Measurements from ENCODE around the gene ULK4.
"Not testable (repeated sequence)": the region's sequence is repeated elsewhere in the genome, so short reads cannot be mapped to it uniquely, and the experiment has no call there.

Gene ULK4

GRCh38 chr3:41293169-41293681 lies 668.7 kb downstream of the ULK4 start:
- TF ChIP-seq, protein P1, sequence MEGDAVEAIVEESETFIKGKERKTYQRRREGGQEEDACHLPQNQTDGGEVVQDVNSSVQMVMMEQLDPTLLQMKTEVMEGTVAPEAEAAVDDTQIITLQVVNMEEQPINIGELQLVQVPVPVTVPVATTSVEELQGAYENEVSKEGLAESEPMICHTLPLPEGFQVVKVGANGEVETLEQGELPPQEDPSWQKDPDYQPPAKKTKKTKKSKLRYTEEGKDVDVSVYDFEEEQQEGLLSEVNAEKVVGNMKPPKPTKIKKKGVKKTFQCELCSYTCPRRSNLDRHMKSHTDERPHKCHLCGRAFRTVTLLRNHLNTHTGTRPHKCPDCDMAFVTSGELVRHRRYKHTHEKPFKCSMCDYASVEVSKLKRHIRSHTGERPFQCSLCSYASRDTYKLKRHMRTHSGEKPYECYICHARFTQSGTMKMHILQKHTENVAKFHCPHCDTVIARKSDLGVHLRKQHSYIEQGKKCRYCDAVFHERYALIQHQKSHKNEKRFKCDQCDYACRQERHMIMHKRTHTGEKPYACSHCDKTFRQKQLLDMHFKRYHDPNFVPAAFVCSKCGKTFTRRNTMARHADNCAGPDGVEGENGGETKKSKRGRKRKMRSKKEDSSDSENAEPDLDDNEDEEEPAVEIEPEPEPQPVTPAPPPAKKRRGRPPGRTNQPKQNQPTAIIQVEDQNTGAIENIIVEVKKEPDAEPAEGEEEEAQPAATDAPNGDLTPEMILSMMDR (conservative IDR thresholded peaks at IDR 0.05), result no peak
- H3K27ac ChIP-seq, result no peak overlapping the region

DNA sequence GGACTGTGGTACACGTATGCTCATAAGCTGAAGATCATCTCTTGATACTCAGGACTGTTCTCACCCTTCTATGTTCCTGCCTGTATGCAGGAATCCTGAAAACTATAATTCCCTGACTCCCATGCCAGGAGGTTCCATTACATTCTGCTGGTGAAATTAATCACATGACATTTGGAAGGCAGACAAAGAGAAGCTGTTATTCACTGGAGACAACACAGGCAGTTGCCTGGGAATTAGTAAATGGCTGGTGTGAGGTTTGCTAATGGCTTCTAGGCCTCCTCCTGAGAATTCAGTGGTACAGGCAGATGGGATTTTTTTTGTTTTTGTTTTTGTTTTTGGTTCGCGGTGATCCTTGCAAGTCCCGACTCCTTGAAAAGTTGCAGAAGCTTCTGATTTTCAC lies 671.2 kb downstream of the ULK4 start:
- H3K27ac ChIP-seq, result no peak overlapping the region
- TF ChIP-seq, protein P1 (conservative IDR thresholded peaks at IDR 0.05), result no peak

GRCh38 chr3:41290306-41290705 lies 671.6 kb downstream of the ULK4 start:
- TF ChIP-seq, protein P1 (conservative IDR thresholded peaks at IDR 0.05), result no peak

GRCh38 chr3:41288785-41289184 lies 673.1 kb downstream of the ULK4 start:
- TF ChIP-seq, protein P1 (conservative IDR thresholded peaks at IDR 0.05), result no peak
- H3K27ac ChIP-seq, result no peak overlapping the region

More at GRCh38 chr3:41290306-41290705, 671.6 kb downstream of the ULK4 start:
- no peak overlapping the region for H3K27ac ChIP-seq

- H3K27ac ChIP-seq, result no peak overlapping the region
- TF ChIP-seq, protein P1 (conservative IDR thresholded peaks at IDR 0.05), result no peak
These were observed 675.6 kb downstream of the ULK4 start for GRCh38 chr3:41286305-41286704.

- H3K27ac ChIP-seq, result not testable (repeated sequence)
These were observed 677.0 kb downstream of the ULK4 start for GRCh38 chr3:41284934-41285333.

DNA sequence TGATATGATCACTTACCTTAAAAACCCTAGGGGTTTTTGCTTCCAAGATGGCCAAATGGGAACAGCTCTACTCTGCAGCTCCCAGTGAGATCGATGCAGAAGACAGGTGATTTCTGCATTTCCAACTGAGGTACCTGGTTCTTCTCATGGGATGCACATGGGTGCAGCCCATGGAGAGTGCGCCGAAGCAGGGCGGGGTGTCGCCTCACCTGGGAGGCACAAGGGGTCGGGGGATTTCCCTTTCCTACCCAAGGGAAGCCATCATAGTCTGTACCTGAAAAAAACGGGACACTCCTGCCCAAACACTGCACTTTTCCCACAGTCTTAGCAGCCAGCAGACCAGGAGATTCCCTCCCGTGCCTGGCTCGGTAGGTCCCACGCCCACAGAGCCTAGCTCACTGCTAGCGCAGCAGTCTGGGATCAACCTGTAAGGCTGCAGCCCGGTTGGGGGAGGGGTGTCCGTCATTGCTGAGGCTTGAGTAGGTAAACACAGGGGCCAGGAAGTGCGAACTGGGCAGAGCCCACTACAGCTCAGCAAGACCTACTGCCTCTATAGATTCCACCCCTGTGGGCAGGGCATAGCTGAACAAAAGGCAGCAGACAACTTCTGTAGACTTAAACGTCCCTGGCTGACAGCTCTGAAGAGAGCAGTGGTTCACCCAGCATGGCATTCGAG lies 684.0 kb downstream of the ULK4 start:
- no peak overlapping the region for H3K27ac ChIP-seq
- TF ChIP-seq, protein P1 (conservative IDR thresholded peaks at IDR 0.05), result no peak

- no peak overlapping the region for H3K27ac ChIP-seq
- TF ChIP-seq, protein P1 (conservative IDR thresholded peaks at IDR 0.05), result no peak
These were observed 685.7 kb downstream of the ULK4 start for GRCh38 chr3:41276191-41276590.

Data from VCaP (cell line).